HepG2 (cell line): ENCODE results near the gene C2orf81. TPM values are rescaled to one million over a fixed set of nuclear protein-coding genes. Genes with fewer than 3 reads are reported as not detected.

Experiments used
- IKZF1 ChIP-seq: fragments of 450-650 bp; IDR thresholded peaks from 2 replicates; pipeline ENCODE4 v1.7.1; 2016
- NPAS2 ChIP-seq: sonication (generic); formaldehyde crosslinking; IDR thresholded peaks from 2 replicates; pipeline ENCODE4 v1.8.0; 2022; ENCODE audit warnings: mild to moderate bottlenecking, missing genetic modification reagents, borderline replicate concordance
- SMAD9 ChIP-seq: sonication (generic); formaldehyde crosslinking; IDR thresholded peaks from 2 replicates; pipeline ENCODE4 v1.5.1; 2020; ENCODE audit warnings: mild to moderate bottlenecking, missing genetic modification reagents
- SYNCRIP ChIP-seq: fragments of 200-400 bp; formaldehyde crosslinking; IDR thresholded peaks from 2 replicates; pipeline ENCODE4 v1.6.1; 2018; ENCODE audit warnings: mild to moderate bottlenecking, low read depth, low read length; ENCODE audit not compliant: insufficient read depth
- TOPORS ChIP-seq: sonication (generic); formaldehyde crosslinking; IDR thresholded peaks from 2 replicates; pipeline ENCODE4 v1.8.0; 2023; ENCODE audit warnings: mild to moderate bottlenecking, missing genetic modification reagents
- ZFY ChIP-seq: sonication (generic); formaldehyde crosslinking; IDR thresholded peaks from 2 replicates; pipeline ENCODE4 v1.4.0; 2020; ENCODE audit warnings: missing genetic modification reagents
- ZNF562 ChIP-seq: sonication (generic); formaldehyde crosslinking; IDR thresholded peaks from 2 replicates; pipeline ENCODE4 v1.8.0; 2022; ENCODE audit warnings: missing genetic modification reagents, borderline replicate concordance
- ZNF619 ChIP-seq: sonication (generic); formaldehyde crosslinking; IDR thresholded peaks from 2 replicates; pipeline ENCODE4 v1.4.0; 2020; ENCODE audit warnings: mild to moderate bottlenecking, missing genetic modification reagents
- ZNF772 ChIP-seq: sonication (generic); formaldehyde crosslinking; IDR thresholded peaks from 2 replicates; pipeline ENCODE4 v1.5.0; 2020; ENCODE audit warnings: mild to moderate bottlenecking, missing genetic modification reagents
- polyA plus RNA-seq, 8 experiments: library from polyadenylated mRNA; depleted of rRNA in 3 of 8; stranded (reverse) in 7 of 8; unstranded in 1 of 8; fragments of >200 nt; fragmentation: Illumina TruSeq in 4 of 8; extraction: Trizol in 4 of 8; gene quantifications; 2 replicates each; pipeline versions ENCODE4 v1.2.1 to v1.2.3, GENCODE V29; 2011 to 2016; ENCODE audit warnings: low read depth in 4 of 8, missing spikeins in 1 of 8, mixed read lengths in 1 of 8; ENCODE audit not compliant: insufficient read depth in 1 of 8
- total RNA-seq, 5 experiments: library from RNA; depleted of rRNA; stranded (reverse); fragments of >200 nt; fragmentation: Illumina TruSeq; extraction: Trizol; gene quantifications; 2 replicates each; pipeline ENCODE4 v1.2.3, GENCODE V29; 2016; ENCODE audit warnings: low read depth in 1 of 5
- TF ChIP-seq, protein P1 (sequence below), 2 experiments: sonication (generic) in 1 of 2; formaldehyde crosslinking in 1 of 2; IDR thresholded peaks; 2 replicates each; pipeline versions ENCODE4 v1.4.0 to v1.6.1; 2016 to 2020; ENCODE audit warnings: borderline replicate concordance in 1 of 2, low read depth in 1 of 2, mild to moderate bottlenecking in 1 of 2, missing genetic modification reagents in 1 of 2
- TF ChIP-seq, protein P2 (sequence below): sonication (generic); formaldehyde crosslinking; IDR thresholded peaks from 2 replicates; pipeline ENCODE4 v1.4.0; 2020; ENCODE audit warnings: mild to moderate bottlenecking, low read depth, missing genetic modification reagents
- TF ChIP-seq, protein P3 (sequence below): sonication (generic); formaldehyde crosslinking; IDR thresholded peaks from 2 replicates; pipeline ENCODE4 v1.8.1; 2023; ENCODE audit warnings: mild to moderate bottlenecking, inconsistent platforms, moderate library complexity, missing genetic modification reagents, borderline replicate concordance
- TF ChIP-seq, protein P4 (sequence below): sonication (generic); formaldehyde crosslinking; IDR thresholded peaks from 2 replicates; pipeline ENCODE4 v1.4.0; 2020; ENCODE audit warnings: missing genetic modification reagents
- TF ChIP-seq, protein P5 (sequence below): sonication (generic); formaldehyde crosslinking; IDR thresholded peaks from 2 replicates; pipeline ENCODE4 v1.4.0; 2020; ENCODE audit warnings: missing genetic modification reagents

C2orf81 gene
- total and polyA plus RNA-seq, 2 of the 13 experiments (the other 11 are each of a cell fraction or from before 2014, with no cell fraction given): 0.15 to 0.17 TPM

DNA sequence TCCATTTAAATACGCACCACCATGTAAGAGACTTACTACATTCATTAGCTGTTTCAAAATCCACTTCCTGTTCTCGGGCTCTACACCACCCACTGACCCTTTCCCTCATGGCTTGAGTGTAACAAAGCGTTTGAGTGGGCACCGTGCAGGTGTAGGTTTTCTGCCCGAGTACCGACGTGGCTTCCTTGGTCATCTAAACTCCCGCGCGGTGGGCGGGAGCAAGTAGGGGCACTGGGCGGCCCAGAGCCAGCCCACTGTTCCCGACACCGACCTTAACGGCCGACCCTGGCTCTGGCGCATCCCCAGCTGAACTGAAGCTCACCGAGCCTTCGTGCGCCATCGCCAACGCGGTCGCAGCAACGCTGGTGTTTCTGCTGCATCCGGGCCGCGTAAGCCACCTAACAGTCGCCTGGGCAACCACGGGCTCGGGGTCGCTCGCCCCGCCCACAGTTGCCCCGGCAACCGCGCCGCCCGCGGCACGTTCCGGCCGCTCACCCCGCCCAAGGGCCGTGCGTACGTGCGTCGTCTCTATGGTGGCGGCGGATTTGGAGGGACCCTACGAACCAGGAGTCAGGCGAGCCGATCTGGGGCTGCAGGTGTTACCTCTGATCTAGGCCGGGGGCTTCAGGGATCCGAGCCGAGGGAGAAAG, at the start of gene C2orf81, which contains the start of gene WDR54 (continued):
- TF ChIP-seq, protein P1, sequence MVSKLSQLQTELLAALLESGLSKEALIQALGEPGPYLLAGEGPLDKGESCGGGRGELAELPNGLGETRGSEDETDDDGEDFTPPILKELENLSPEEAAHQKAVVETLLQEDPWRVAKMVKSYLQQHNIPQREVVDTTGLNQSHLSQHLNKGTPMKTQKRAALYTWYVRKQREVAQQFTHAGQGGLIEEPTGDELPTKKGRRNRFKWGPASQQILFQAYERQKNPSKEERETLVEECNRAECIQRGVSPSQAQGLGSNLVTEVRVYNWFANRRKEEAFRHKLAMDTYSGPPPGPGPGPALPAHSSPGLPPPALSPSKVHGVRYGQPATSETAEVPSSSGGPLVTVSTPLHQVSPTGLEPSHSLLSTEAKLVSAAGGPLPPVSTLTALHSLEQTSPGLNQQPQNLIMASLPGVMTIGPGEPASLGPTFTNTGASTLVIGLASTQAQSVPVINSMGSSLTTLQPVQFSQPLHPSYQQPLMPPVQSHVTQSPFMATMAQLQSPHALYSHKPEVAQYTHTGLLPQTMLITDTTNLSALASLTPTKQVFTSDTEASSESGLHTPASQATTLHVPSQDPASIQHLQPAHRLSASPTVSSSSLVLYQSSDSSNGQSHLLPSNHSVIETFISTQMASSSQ (IDR thresholded peaks at IDR 0.05; ENCODE audit: low read depth): no peak
- TF ChIP-seq, protein P1 (CRISPR knock-in tag; IDR thresholded peaks at IDR 0.05; ENCODE audit: borderline replicate concordance): peak; percentile 32; the same call in 1 of the 2 replicates
- TF ChIP-seq, protein P2, sequence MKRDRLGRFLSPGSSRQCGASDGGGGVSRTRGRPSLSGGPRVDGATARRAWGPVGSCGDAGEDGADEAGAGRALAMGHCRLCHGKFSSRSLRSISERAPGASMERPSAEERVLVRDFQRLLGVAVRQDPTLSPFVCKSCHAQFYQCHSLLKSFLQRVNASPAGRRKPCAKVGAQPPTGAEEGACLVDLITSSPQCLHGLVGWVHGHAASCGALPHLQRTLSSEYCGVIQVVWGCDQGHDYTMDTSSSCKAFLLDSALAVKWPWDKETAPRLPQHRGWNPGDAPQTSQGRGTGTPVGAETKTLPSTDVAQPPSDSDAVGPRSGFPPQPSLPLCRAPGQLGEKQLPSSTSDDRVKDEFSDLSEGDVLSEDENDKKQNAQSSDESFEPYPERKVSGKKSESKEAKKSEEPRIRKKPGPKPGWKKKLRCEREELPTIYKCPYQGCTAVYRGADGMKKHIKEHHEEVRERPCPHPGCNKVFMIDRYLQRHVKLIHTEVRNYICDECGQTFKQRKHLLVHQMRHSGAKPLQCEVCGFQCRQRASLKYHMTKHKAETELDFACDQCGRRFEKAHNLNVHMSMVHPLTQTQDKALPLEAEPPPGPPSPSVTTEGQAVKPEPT (CRISPR knock-in tag): peak; percentile 27; the same call in 1 of the 2 replicates
- TF ChIP-seq ZNF772 (CRISPR knock-in tag) (peak; percentile 59; the same call in 1 of the 2 replicates), TOPORS (CRISPR knock-in tag) (no peak), IKZF1 (no peak), SMAD9 (CRISPR knock-in tag) (peak; percentile 86; the same call in 1 of the 2 replicates), ZNF562 (CRISPR knock-in tag) (0 out of 2 replicates have a peak, but pooled peaks have one; percentile 28), ZFY (peak; percentile 68), NPAS2 (CRISPR knock-in tag) (no peak), SYNCRIP (no peak), ZNF619 (no peak)
- TF ChIP-seq, protein P3, sequence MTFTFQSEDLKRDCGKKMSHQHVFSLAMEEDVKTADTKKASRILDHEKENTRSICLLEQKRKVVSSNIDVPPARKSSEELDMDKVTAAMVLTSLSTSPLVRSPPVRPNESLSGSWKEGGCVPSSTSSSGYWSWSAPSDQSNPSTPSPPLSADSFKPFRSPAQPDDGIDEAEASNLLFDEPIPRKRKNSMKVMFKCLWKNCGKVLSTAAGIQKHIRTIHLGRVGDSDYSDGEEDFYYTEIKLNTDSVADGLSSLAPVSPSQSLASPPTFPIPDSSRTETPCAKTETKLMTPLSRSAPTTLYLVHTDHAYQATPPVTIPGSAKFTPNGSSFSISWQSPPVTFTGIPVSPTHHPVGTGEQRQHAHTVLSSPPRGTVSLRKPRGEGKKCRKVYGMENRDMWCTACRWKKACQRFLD (CRISPR knock-in tag): no peak
- TF ChIP-seq, protein P4, sequence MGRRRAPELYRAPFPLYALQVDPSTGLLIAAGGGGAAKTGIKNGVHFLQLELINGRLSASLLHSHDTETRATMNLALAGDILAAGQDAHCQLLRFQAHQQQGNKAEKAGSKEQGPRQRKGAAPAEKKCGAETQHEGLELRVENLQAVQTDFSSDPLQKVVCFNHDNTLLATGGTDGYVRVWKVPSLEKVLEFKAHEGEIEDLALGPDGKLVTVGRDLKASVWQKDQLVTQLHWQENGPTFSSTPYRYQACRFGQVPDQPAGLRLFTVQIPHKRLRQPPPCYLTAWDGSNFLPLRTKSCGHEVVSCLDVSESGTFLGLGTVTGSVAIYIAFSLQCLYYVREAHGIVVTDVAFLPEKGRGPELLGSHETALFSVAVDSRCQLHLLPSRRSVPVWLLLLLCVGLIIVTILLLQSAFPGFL (CRISPR knock-in tag): no peak
- TF ChIP-seq, protein P5, sequence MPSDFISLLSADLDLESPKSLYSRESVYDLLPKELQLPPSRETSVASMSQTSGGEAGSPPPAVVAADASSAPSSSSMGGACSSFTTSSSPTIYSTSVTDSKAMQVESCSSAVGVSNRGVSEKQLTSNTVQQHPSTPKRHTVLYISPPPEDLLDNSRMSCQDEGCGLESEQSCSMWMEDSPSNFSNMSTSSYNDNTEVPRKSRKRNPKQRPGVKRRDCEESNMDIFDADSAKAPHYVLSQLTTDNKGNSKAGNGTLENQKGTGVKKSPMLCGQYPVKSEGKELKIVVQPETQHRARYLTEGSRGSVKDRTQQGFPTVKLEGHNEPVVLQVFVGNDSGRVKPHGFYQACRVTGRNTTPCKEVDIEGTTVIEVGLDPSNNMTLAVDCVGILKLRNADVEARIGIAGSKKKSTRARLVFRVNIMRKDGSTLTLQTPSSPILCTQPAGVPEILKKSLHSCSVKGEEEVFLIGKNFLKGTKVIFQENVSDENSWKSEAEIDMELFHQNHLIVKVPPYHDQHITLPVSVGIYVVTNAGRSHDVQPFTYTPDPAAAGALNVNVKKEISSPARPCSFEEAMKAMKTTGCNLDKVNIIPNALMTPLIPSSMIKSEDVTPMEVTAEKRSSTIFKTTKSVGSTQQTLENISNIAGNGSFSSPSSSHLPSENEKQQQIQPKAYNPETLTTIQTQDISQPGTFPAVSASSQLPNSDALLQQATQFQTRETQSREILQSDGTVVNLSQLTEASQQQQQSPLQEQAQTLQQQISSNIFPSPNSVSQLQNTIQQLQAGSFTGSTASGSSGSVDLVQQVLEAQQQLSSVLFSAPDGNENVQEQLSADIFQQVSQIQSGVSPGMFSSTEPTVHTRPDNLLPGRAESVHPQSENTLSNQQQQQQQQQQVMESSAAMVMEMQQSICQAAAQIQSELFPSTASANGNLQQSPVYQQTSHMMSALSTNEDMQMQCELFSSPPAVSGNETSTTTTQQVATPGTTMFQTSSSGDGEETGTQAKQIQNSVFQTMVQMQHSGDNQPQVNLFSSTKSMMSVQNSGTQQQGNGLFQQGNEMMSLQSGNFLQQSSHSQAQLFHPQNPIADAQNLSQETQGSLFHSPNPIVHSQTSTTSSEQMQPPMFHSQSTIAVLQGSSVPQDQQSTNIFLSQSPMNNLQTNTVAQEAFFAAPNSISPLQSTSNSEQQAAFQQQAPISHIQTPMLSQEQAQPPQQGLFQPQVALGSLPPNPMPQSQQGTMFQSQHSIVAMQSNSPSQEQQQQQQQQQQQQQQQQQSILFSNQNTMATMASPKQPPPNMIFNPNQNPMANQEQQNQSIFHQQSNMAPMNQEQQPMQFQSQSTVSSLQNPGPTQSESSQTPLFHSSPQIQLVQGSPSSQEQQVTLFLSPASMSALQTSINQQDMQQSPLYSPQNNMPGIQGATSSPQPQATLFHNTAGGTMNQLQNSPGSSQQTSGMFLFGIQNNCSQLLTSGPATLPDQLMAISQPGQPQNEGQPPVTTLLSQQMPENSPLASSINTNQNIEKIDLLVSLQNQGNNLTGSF: 0 out of 2 replicates have a peak, but pooled peaks have one; percentile 54
